Measurements from ENCODE around the gene ZNF778.

The ZNF778 gene

GRCh38 chr16:89217388-89218191 lies at the start of gene ZNF778:
ZNF778 (plus strand) TSS chr16:89217703; CDS start chr16:89221128, 3,425 bp downstream.
- Mint-ChIP-seq H3K36me3 (ENCODE audit: low read depth) (peaks cover 14% of the 10 kb centered on the region), H3K27me3 (no peaks in the 10 kb centered on the region), H3K4me3 (peak within 1 kb of the TSS; percentile 82), H3K4me1 (ENCODE audit: low read depth) (peaks cover 22% of the 10 kb centered on the region), H3K27ac (peak within 1 kb of the TSS; percentile 85), H3K9me3 (no peaks in the 10 kb centered on the region)

- Mint-ChIP-seq H3K4me1 (ENCODE audit: low read depth) (peaks cover 6% of the 10 kb centered on the region), H3K27me3 (no peaks in the 10 kb centered on the region), H3K27ac (no peak overlapping the region), H3K4me3 (no peak overlapping the region), H3K36me3 (ENCODE audit: low read depth) (no peaks in the 10 kb centered on the region), H3K9me3 (no peaks in the 10 kb centered on the region)
These were observed 48.9 kb upstream of the ZNF778 start for GRCh38 chr16:89168381-89169189.

- Mint-ChIP-seq H3K4me3 (no peak overlapping the region), H3K4me1 (ENCODE audit: low read depth) (peaks cover 6% of the 10 kb centered on the region), H3K36me3 (ENCODE audit: low read depth) (no peaks in the 10 kb centered on the region), H3K27ac (no peak overlapping the region), H3K27me3 (no peaks in the 10 kb centered on the region), H3K9me3 (no peaks in the 10 kb centered on the region)
These were observed 47.7 kb upstream of the ZNF778 start for GRCh38 chr16:89169778-89170177.

GRCh38 chr16:89170346-89171215 lies 46.9 kb upstream of the ZNF778 start:
- peak overlapping the region; percentile 69 for H3K4me3 Mint-ChIP-seq
- H3K27ac Mint-ChIP-seq: no peak overlapping the region
- H3K36me3 Mint-ChIP-seq (ENCODE audit: low read depth): no peaks in the 10 kb centered on the region
- H3K9me3 Mint-ChIP-seq: no peaks in the 10 kb centered on the region
- H3K27me3 Mint-ChIP-seq: no peaks in the 10 kb centered on the region
- peaks cover 6% of the 10 kb centered on the region for H3K4me1 Mint-ChIP-seq (ENCODE audit: low read depth)

- H3K27me3 Mint-ChIP-seq: no peaks in the 10 kb centered on the region
- no peak within 1 kb of the TSS for H3K27ac Mint-ChIP-seq
- peaks cover 6% of the 10 kb centered on the region for H3K4me1 Mint-ChIP-seq (ENCODE audit: low read depth)
- H3K4me3 Mint-ChIP-seq: peak within 1 kb of the TSS; percentile 69
- no peaks in the 10 kb centered on the region for H3K9me3 Mint-ChIP-seq
- H3K36me3 Mint-ChIP-seq (ENCODE audit: low read depth): no peaks in the 10 kb centered on the region
These were observed 46.0 kb upstream of the ZNF778 start, which contains the start of gene CDH15 for GRCh38 chr16:89171216-89172170. CDH15 (plus strand) TSS chr16:89171748; CDS start chr16:89171832, 84 bp downstream.

- no peak overlapping the region for H3K27ac Mint-ChIP-seq
- no peaks in the 10 kb centered on the region for H3K9me3 Mint-ChIP-seq
- H3K4me1 Mint-ChIP-seq (ENCODE audit: low read depth): peaks cover 6% of the 10 kb centered on the region
- no peak overlapping the region for H3K4me3 Mint-ChIP-seq
- H3K36me3 Mint-ChIP-seq (ENCODE audit: low read depth): no peaks in the 10 kb centered on the region
- H3K27me3 Mint-ChIP-seq: no peaks in the 10 kb centered on the region
These were observed 45.4 kb upstream of the ZNF778 start for GRCh38 chr16:89172171-89172527.

GRCh38 chr16:89172528-89173173 lies 44.9 kb upstream of the ZNF778 start:
- Mint-ChIP-seq H3K27ac (no peak overlapping the region), H3K4me1 (ENCODE audit: low read depth) (peaks cover 6% of the 10 kb centered on the region), H3K27me3 (no peaks in the 10 kb centered on the region)

GRCh38 chr16:89173174-89173921 lies 44.2 kb upstream of the ZNF778 start:
- no peak overlapping the region for H3K4me3 Mint-ChIP-seq
- peaks cover 6% of the 10 kb centered on the region for H3K4me1 Mint-ChIP-seq (ENCODE audit: low read depth)
- no peaks in the 10 kb centered on the region for H3K9me3 Mint-ChIP-seq
- H3K27ac Mint-ChIP-seq: no peak overlapping the region
- H3K36me3 Mint-ChIP-seq (ENCODE audit: low read depth): no peaks in the 10 kb centered on the region
- no peaks in the 10 kb centered on the region for H3K27me3 Mint-ChIP-seq

More at GRCh38 chr16:89172528-89173173, 44.9 kb upstream of the ZNF778 start:
- Mint-ChIP-seq H3K36me3 (ENCODE audit: low read depth) (no peaks in the 10 kb centered on the region), H3K9me3 (no peaks in the 10 kb centered on the region), H3K4me3 (no peak overlapping the region)

GRCh38 chr16:89174055-89174827 lies 43.3 kb upstream of the ZNF778 start:
- no peak overlapping the region for H3K27ac Mint-ChIP-seq
- H3K9me3 Mint-ChIP-seq: no peaks in the 10 kb centered on the region
- peaks cover 6% of the 10 kb centered on the region for H3K4me1 Mint-ChIP-seq (ENCODE audit: low read depth)
- no peak overlapping the region for H3K4me3 Mint-ChIP-seq
- no peaks in the 10 kb centered on the region for H3K27me3 Mint-ChIP-seq
- no peaks in the 10 kb centered on the region for H3K36me3 Mint-ChIP-seq (ENCODE audit: low read depth)

- no peaks in the 10 kb centered on the region for H3K36me3 Mint-ChIP-seq (ENCODE audit: low read depth)
- H3K27me3 Mint-ChIP-seq: no peaks in the 10 kb centered on the region
- no peak overlapping the region for H3K4me3 Mint-ChIP-seq
- no peaks in the 10 kb centered on the region for H3K9me3 Mint-ChIP-seq
- no peak overlapping the region for H3K27ac Mint-ChIP-seq
- H3K4me1 Mint-ChIP-seq (ENCODE audit: low read depth): peaks cover 6% of the 10 kb centered on the region
These were observed 42.6 kb upstream of the ZNF778 start for GRCh38 chr16:89174877-89175276.

GRCh38 chr16:89175280-89176146 lies 42.0 kb upstream of the ZNF778 start:
- Mint-ChIP-seq H3K27me3 (no peaks in the 10 kb centered on the region), H3K4me1 (ENCODE audit: low read depth) (peaks cover 5% of the 10 kb centered on the region), H3K27ac (no peak overlapping the region), H3K9me3 (no peaks in the 10 kb centered on the region), H3K36me3 (ENCODE audit: low read depth) (no peaks in the 10 kb centered on the region), H3K4me3 (no peak overlapping the region)

Measured in stimulated activated naive CD8-positive, alpha-beta T cell treated with anti-CD3 and anti-CD28 coated beads, Interleukin-15, Interleukin-2, amounts not matched to agents 100 ng/mL and 50 ng/mL, for 24 hours (primary cell).